Bronchial epithelial cell (primary cell): ENCODE data around the gene TCP10L. TPM values are rescaled to one million over a fixed set of nuclear protein-coding genes. Genes with fewer than 3 reads are reported as not detected.
"Not testable (repeated sequence)": the region's sequence is repeated elsewhere in the genome, so short reads cannot be mapped to it uniquely, and the experiment has no call there.

Experiments
- DNase-seq: peaks from one replicate; pipeline ENCODE4 v3.0.0-alpha.2; 2010; ENCODE audit warnings: low read depth
- FAIRE-seq: peaks from 2 replicates; lab custom pipeline; 2011; peaks lifted over from hg19 to GRCh38; lab: Jason Lieb, UNC
- H3K27me3 ChIP-seq: 2 replicates; pipeline ENCODE4 v1.5.1; 2011; ENCODE audit warnings: low read length; ENCODE audit not compliant: control insufficient read depth, insufficient read depth
- H3K36me3 ChIP-seq: 2 replicates; pipeline ENCODE4 v1.5.1; 2011; ENCODE audit warnings: low read length; ENCODE audit not compliant: control insufficient read depth, insufficient read depth
- H3K4me3 ChIP-seq: 2 replicates; pipeline ENCODE4 v1.5.1; 2011; ENCODE audit warnings: mild to moderate bottlenecking, low read depth, low read length, control low read depth
- total RNA-seq: library from RNA; depleted of rRNA; stranded (reverse); fragments of >200 nt; gene quantifications from 2 replicates; pipeline ENCODE4 v1.2.1, GENCODE V29; 2014
- TF ChIP-seq, protein P1 (sequence below): IDR thresholded peaks from 2 replicates; pipeline ENCODE4 v1.5.1; 2011; ENCODE audit warnings: mild to moderate bottlenecking, moderate library complexity, low read length, control low read depth, inconsistent platforms; ENCODE audit not compliant: insufficient read depth, severe bottlenecking

Gene TCP10L
- total RNA-seq, 1 donor from 2014 or later, result 0.26 TPM

DNA sequence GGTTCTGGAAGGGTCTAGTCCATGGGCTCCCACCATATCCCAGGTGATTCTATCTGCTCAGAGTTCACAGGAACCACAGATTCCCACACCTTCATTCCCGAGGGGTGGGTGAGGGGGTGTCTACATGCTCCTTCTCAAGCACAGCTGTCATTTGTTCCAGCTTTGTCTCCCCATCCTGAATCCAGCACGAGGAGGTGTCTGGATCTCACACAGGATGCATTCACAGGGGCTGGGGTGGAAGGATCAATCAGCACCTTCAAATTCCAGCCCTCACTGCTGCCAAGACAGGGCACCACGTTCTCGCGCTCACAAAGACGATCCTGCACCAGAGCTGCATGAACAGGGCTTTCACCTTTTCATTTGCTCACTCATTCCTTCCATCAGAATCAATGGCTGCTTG, 52.7 kb downstream of the TCP10L start:
- no peak for FAIRE-seq
- Histone ChIP-seq H3K27me3 (no peaks in the 10 kb centered on the region), H3K36me3 (no peaks in the 10 kb centered on the region), H3K4me3 (no peak overlapping the region)
- no peak for DNase-seq
- TF ChIP-seq, protein P1, sequence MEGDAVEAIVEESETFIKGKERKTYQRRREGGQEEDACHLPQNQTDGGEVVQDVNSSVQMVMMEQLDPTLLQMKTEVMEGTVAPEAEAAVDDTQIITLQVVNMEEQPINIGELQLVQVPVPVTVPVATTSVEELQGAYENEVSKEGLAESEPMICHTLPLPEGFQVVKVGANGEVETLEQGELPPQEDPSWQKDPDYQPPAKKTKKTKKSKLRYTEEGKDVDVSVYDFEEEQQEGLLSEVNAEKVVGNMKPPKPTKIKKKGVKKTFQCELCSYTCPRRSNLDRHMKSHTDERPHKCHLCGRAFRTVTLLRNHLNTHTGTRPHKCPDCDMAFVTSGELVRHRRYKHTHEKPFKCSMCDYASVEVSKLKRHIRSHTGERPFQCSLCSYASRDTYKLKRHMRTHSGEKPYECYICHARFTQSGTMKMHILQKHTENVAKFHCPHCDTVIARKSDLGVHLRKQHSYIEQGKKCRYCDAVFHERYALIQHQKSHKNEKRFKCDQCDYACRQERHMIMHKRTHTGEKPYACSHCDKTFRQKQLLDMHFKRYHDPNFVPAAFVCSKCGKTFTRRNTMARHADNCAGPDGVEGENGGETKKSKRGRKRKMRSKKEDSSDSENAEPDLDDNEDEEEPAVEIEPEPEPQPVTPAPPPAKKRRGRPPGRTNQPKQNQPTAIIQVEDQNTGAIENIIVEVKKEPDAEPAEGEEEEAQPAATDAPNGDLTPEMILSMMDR, result no peak

DNA sequence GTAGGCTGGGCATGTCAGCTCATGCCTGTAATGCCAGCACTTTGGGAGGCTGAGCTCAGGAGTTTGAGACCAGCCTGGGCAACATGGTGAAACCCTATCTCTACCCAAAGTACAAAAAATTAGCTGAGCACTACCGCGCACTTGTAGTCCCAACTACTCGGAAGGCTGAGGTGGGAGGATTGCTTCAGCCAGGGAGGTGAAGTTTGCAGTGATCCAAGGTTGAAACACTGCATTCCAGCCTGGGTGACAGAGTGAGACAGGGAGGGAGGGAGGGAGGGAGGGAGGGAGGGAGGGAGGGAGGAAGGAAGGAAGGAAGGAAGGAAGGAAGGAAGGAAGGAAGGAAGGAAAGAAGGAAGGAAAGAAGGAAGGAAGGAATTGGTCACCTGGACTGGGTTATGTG, 53.8 kb downstream of the TCP10L start:
- not testable (repeated sequence) for H3K27me3 ChIP-seq, FAIRE-seq, H3K4me3 ChIP-seq, H3K36me3 ChIP-seq
- DNase-seq, result peak; percentile 59

DNA sequence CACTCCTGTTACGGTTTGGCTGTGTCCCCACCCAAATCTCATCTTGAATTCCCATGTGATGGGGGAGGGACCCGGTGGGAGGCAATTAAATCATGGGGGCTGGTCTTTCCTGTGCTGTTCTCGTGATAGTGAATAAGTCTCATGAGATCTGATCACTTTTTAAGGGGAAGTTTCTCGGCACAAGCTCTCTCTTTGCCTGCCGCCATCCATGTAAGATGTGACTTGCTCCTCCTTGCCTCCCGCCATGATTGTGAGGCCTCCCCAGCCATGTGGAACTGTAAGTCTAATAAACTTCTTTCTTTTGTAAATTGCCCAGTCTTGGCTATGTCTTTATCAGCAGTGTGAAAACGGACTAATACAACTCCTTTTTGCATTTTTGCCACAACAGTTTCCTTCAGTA, 54.5 kb downstream of the TCP10L start:
- not testable (repeated sequence) for H3K27me3 ChIP-seq, H3K36me3 ChIP-seq, FAIRE-seq, DNase-seq, H3K4me3 ChIP-seq

DNA sequence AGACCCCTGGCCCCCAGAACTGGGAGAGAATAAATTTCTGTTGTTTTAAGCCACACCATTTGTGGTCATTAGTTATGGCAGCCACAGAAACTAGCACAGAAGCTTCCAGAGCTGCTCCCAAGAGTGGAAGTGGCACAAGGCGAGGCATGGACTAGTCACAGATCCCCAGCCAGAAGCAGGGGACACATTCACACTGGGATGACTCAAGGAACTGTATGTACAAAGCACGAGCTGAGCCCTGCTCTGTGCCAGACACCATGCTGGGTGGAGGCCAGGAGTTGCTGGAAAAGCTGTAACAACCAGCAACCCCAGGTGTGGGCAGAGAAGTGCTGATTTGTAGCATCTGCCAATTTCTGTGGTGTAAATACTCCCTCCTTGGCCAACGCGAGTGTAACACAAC, 55.6 kb downstream of the TCP10L start:
- FAIRE-seq, result no peak
- no peak for DNase-seq
- Histone ChIP-seq H3K4me3 (no peak overlapping the region), H3K27me3 (no peaks in the 10 kb centered on the region), H3K36me3 (no peaks in the 10 kb centered on the region)
- TF ChIP-seq, protein P1, result no peak

DNA sequence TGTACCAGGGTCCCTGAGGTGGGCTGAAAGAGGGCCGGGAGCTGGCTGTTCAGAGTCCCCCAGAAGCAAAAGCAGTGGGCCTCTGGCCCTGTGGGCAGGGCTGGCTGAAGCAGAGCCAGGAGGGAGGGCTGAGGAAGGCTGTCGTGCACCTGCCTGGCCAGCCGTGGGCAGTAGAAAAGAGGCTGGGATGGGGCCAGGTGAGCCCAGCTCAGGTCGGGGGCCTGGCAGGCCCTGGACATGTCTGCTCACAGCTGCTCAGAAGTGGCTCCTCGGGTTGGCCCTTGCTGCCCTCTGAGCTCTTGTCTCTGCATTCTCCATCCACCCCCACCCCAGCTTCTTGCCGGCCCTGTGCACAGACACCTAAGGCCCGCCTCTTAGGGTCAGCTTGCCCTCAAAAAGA, 60.0 kb downstream of the TCP10L start:
- DNase-seq (no peak), FAIRE-seq (no peak)
- H3K36me3 ChIP-seq, result no peaks in the 10 kb centered on the region
- H3K4me3 ChIP-seq, result no peak overlapping the region
- H3K27me3 ChIP-seq, result no peaks in the 10 kb centered on the region
- TF ChIP-seq, protein P1, result no peak

DNA sequence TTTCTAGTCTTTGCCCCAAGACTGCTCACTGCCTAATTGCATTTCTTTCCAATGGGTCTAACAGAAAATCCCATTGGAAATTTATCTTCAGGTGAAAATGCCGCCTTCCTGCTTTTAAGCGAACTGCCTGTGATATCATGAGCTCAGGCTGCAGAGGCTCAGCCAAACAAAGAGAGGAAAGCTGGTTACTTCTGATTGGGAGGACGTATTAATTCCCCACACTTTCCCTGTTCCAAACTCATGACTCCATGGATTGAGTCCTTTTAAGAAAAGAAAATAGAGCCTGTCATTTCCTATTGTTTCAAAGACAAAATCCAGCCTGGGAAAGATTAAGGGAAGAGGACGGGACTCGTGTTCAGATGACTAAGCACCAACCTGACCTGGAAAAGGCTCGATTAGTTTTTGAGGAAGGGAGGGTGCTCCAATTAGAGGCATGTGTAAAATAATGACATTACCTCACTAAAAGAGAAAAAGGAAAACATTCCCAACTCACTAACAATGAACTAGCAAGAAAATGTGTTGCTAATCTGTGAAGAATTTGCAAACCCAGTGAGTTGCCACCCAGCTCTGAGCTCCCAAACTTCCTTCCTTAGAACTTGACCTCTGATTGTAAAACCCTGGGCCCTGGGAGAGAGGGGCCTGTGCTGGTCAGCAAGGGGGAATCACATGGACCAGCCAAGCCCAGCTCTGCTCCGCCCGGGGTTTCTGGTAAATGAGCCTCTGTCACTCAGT, 61.2 kb downstream of the TCP10L start:
- no peak for FAIRE-seq
- DNase-seq, result peak; percentile 78
- Histone ChIP-seq H3K36me3 (no peaks in the 10 kb centered on the region), H3K27me3 (no peaks in the 10 kb centered on the region), H3K4me3 (no peak overlapping the region)
- TF ChIP-seq, protein P1, result no peak

Other genes starting within 250 kb of the TCP10L start
- gene URB1, start 192.5 kb downstream of the TCP10L start, total RNA-seq, result 19.3 and 22.4 TPM in 2 replicates
- 8.8 and 9.0 TPM in 2 replicates for gene EVA1C, start 172.8 kb downstream of the TCP10L start, total RNA-seq
- gene CFAP298, start 26.9 kb upstream of the TCP10L start, total RNA-seq, result 37.6 and 39.9 TPM in 2 replicates
- gene SYNJ1, start 142.5 kb upstream of the TCP10L start, total RNA-seq, result 2.6 and 3.8 TPM in 2 replicates
- 25.6 and 26.6 TPM in 2 replicates for gene PAXBP1, start 186.2 kb upstream of the TCP10L start, total RNA-seq